Measurements from ENCODE around the gene FRAT1. TPM values are rescaled to one million over a fixed set of nuclear protein-coding genes. Genes with fewer than 3 reads are reported as not detected.

Gene FRAT1
- total and polyA plus RNA-seq, 9 donors, result 1.7 to 8.2 (median 4.3) TPM

DNA sequence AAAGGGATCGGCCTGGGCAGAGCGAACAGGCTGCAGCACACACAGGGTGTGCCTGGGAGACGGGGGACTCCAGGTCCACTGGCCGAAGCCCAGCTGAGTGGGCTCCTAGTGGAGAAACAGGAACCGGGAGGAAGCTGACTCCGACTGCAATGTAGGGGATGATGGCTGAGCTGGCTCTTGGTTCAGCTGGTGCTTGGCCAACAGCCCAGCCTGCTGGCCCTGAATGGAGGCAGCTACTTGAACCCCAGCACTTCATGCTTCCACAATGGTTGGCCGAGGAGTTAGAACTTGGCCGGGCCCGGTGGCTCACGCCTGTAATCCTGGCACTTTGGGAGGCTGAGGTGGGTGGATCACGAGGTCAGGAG, 42.4 kb downstream of the FRAT1 start:
- no peaks in the 10 kb centered on the region for H3K27me3 ChIP-seq
- no peaks in the 10 kb centered on the region for H3K4me1 ChIP-seq (ENCODE audit: insufficient read depth)
- no peak for TF ChIP-seq POLR2A (IDR thresholded peaks at IDR 0.05)
- TF ChIP-seq, protein P1, sequence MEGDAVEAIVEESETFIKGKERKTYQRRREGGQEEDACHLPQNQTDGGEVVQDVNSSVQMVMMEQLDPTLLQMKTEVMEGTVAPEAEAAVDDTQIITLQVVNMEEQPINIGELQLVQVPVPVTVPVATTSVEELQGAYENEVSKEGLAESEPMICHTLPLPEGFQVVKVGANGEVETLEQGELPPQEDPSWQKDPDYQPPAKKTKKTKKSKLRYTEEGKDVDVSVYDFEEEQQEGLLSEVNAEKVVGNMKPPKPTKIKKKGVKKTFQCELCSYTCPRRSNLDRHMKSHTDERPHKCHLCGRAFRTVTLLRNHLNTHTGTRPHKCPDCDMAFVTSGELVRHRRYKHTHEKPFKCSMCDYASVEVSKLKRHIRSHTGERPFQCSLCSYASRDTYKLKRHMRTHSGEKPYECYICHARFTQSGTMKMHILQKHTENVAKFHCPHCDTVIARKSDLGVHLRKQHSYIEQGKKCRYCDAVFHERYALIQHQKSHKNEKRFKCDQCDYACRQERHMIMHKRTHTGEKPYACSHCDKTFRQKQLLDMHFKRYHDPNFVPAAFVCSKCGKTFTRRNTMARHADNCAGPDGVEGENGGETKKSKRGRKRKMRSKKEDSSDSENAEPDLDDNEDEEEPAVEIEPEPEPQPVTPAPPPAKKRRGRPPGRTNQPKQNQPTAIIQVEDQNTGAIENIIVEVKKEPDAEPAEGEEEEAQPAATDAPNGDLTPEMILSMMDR (IDR thresholded peaks at IDR 0.05), result no peak
- no peak for TF ChIP-seq EP300 (IDR thresholded peaks at IDR 0.05)
- no peaks in the 10 kb centered on the region for H3K36me3 ChIP-seq
- no peak overlapping the region for H3K4me3 ChIP-seq
- H3K27ac ChIP-seq, result no peak overlapping the region
- DNase-seq, result no peak
- no peaks in the 10 kb centered on the region for H3K9me3 ChIP-seq
- intact Hi-C loops (cut with DNase I), result no loop called here
- 63 to 81% (median 71%) methylated on average over 10 to 11 of the region's 11 CpGs for whole genome bisulfite sequencing, 3 donors

DNA sequence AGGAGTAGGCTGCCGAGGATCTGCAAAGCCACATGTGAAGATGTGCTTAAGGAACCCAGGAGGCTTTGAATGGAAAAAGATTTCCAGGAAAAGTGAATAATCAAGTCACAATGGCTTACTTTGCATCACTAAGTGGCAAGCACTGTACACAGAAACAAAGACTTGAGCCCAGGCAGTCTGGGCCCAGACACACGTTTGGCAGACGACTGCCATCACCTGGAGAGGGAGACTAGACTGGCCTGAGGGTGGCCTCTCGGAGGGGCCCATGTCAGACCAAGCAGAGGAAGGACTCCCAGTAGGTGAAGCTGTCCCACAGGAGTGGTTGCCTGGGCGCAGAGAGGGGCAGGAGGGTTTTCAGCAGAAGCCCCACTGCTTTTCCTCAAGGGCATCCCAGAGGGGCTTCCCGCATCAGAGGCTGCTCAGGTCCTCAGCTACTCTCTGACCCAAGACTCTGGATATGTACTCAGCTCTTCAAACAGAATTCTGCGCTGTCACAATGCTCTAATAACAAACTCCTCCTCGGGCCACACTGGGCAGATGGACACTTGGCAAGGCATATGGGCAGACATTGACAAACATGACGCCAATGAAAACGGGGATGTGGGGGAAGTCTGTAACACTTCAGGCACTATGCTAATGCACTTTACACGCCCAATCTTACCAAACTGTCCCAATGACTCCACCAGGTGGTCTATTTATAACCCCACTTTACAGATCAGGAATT, 43.4 kb downstream of the FRAT1 start:
- 73 to 82% (median 79%) methylated on average over 11 of the region's 11 CpGs for WGBS, 3 donors
- Histone ChIP-seq H3K27ac (no peak overlapping the region), H3K4me3 (no peak overlapping the region), H3K9me3 (no peaks in the 10 kb centered on the region), H3K4me1 (ENCODE audit: insufficient read depth) (no peaks in the 10 kb centered on the region), H3K36me3 (no peaks in the 10 kb centered on the region), H3K27me3 (no peaks in the 10 kb centered on the region)
- no peak for DNase-seq
- no peak for TF ChIP-seq POLR2A (IDR thresholded peaks at IDR 0.05)
- intact Hi-C loops (cut with DNase I), result no loop called here

GRCh38 chr10:97363071-97363470, 44.0 kb downstream of the FRAT1 start:
- no peak overlapping the region for H3K4me3 ChIP-seq
- H3K27ac ChIP-seq, result no peak overlapping the region
- no peaks in the 10 kb centered on the region for H3K9me3 ChIP-seq
- no peaks in the 10 kb centered on the region for H3K27me3 ChIP-seq
- 93 to 96% (median 95%) methylated on average over 4 of the region's 4 CpGs for WGBS, 3 donors
- intact Hi-C loops (cut with DNase I), result no loop called here
- no peaks in the 10 kb centered on the region for H3K36me3 ChIP-seq
- TF ChIP-seq, protein P1 (IDR thresholded peaks at IDR 0.05), result no peak
- TF ChIP-seq POLR2A (IDR thresholded peaks at IDR 0.05) (no peak), EP300 (IDR thresholded peaks at IDR 0.05) (no peak)
- H3K4me1 ChIP-seq (ENCODE audit: insufficient read depth), result no peaks in the 10 kb centered on the region
- DNase-seq, result no peak

GRCh38 chr10:97365761-97366351, 46.8 kb downstream of the FRAT1 start:
- Histone ChIP-seq H3K4me1 (ENCODE audit: insufficient read depth) (no peaks in the 10 kb centered on the region), H3K9me3 (no peaks in the 10 kb centered on the region), H3K36me3 (no peaks in the 10 kb centered on the region), H3K27ac (no peak overlapping the region), H3K4me3 (no peak overlapping the region), H3K27me3 (no peaks in the 10 kb centered on the region)
- WGBS, 3 donors, result 85 to 90% (median 89%) methylated on average over 19 of the region's 19 CpGs
- intact Hi-C loops (cut with DNase I), result no loop called here
- no peak for DNase-seq
- TF ChIP-seq, protein P1 (IDR thresholded peaks at IDR 0.05), result no peak
- TF ChIP-seq POLR2A (IDR thresholded peaks at IDR 0.05) (no peak), EP300 (IDR thresholded peaks at IDR 0.05) (no peak)

- Histone ChIP-seq H3K27ac (no peak overlapping the region), H3K4me3 (no peak overlapping the region), H3K27me3 (no peaks in the 10 kb centered on the region), H3K9me3 (no peaks in the 10 kb centered on the region), H3K4me1 (ENCODE audit: insufficient read depth) (no peaks in the 10 kb centered on the region), H3K36me3 (no peaks in the 10 kb centered on the region)
- WGBS, 3 donors, result 85 to 92% (median 85%) methylated on average over 11 of the region's 11 CpGs
- intact Hi-C loops (cut with DNase I), result no loop called here
- no peak for DNase-seq
- TF ChIP-seq, protein P1 (IDR thresholded peaks at IDR 0.05), result no peak
- TF ChIP-seq POLR2A (IDR thresholded peaks at IDR 0.05), result no peak
- TF ChIP-seq EP300 (IDR thresholded peaks at IDR 0.05), result no peak
Measured at GRCh38 chr10:97366572-97366971, 47.5 kb downstream of the FRAT1 start.

Measured in ovary (tissue), 9 donors.